Measurements from ENCODE around the gene RYR2. TPM values are rescaled to one million over a fixed set of nuclear protein-coding genes. Genes with fewer than 3 reads are reported as not detected.

Gene RYR2
- total RNA-seq, 1 experiment from 2014 or later, result 0.03 TPM

GRCh38 chr1:237237721-237238120 lies 195.7 kb downstream of the RYR2 start:
- intact Hi-C loops (cut with micrococcal nuclease; ENCODE audit: unreplicated experiment), result no loop called here
- DNase-seq (ENCODE audit: low read depth, low spot score) (no peak), ATAC-seq (no peak)
- no peaks in the 10 kb centered on the region for H3K4me1 ChIP-seq (ENCODE audit: control insufficient read depth, insufficient read depth, low read length)
- H3K9me3 ChIP-seq (ENCODE audit: control insufficient read depth, insufficient read depth, low read depth, low read length), result no peaks in the 10 kb centered on the region
- no peak overlapping the region for H3K4me3 ChIP-seq (ENCODE audit: low read depth in 2 of 2, low read length in 2 of 2)
- H3K27ac ChIP-seq (ENCODE audit: low read length), result no peak overlapping the region
- TF ChIP-seq SIN3A (IDR thresholded peaks at IDR 0.05; ENCODE audit: borderline replicate concordance, insufficient read depth, low read depth, low read length) (no peak), POLR2AphosphoS5 (IDR thresholded peaks at IDR 0.05; ENCODE audit: low read depth, low read length) (no peak), REST (IDR thresholded peaks at IDR 0.05; ENCODE audit: insufficient read depth in 1 of 2, low read depth in 2 of 2, low read length in 1 of 2) (no peak), TCF7L2 (IDR thresholded peaks at IDR 0.05; ENCODE audit: low read depth, low read length) (no peak), CTCF (IDR thresholded peaks at IDR 0.05) (no peak)
- ChIA-PET POLR2A (no interaction called here), CTCF (no interaction called here)
- no peaks in the 10 kb centered on the region for H3K27me3 ChIP-seq (ENCODE audit: control insufficient read depth, insufficient read depth, low read length)
- BruUV-seq (replicated peaks), result no TSS peak
- in situ Hi-C loops (cut with HindIII; ENCODE audit: low pct_unique_long_range_greater_than_20kb, low sequenced_read_pairs), result no loop called here
- H3K36me3 ChIP-seq (ENCODE audit: control insufficient read depth, insufficient read depth, low read length), result no peaks in the 10 kb centered on the region

GRCh38 chr1:237239248-237239647 lies 197.3 kb downstream of the RYR2 start:
- ChIA-PET CTCF (no interaction called here), POLR2A (no interaction called here)

More at GRCh38 chr1:237239248-237239647, 197.3 kb downstream of the RYR2 start:
- ATAC-seq (no peak), DNase-seq (ENCODE audit: low read depth, low spot score) (no peak)
- no TSS peak for BruUV-seq (replicated peaks)
- no peaks in the 10 kb centered on the region for H3K27me3 ChIP-seq (ENCODE audit: control insufficient read depth, insufficient read depth, low read length)
- H3K36me3 ChIP-seq (ENCODE audit: control insufficient read depth, insufficient read depth, low read length), result no peaks in the 10 kb centered on the region
- H3K4me3 ChIP-seq (ENCODE audit: low read depth in 2 of 2, low read length in 2 of 2), result no peak overlapping the region
- no peak overlapping the region for H3K27ac ChIP-seq (ENCODE audit: low read length)
- no peak for TF ChIP-seq REST (IDR thresholded peaks at IDR 0.05; ENCODE audit: insufficient read depth in 1 of 2, low read depth in 2 of 2, low read length in 1 of 2)
- no peak for TF ChIP-seq TCF7L2 (IDR thresholded peaks at IDR 0.05; ENCODE audit: low read depth, low read length)
- no peak for TF ChIP-seq CTCF (IDR thresholded peaks at IDR 0.05)
- no peak for TF ChIP-seq POLR2AphosphoS5 (IDR thresholded peaks at IDR 0.05; ENCODE audit: low read depth, low read length)
- no peak for TF ChIP-seq SIN3A (IDR thresholded peaks at IDR 0.05; ENCODE audit: borderline replicate concordance, insufficient read depth, low read depth, low read length)
- intact Hi-C loops (cut with micrococcal nuclease; ENCODE audit: unreplicated experiment) (no loop called here), in situ Hi-C loops (cut with HindIII; ENCODE audit: low pct_unique_long_range_greater_than_20kb, low sequenced_read_pairs) (no loop called here)
- H3K4me1 ChIP-seq (ENCODE audit: control insufficient read depth, insufficient read depth, low read length), result no peaks in the 10 kb centered on the region
- H3K9me3 ChIP-seq (ENCODE audit: control insufficient read depth, insufficient read depth, low read depth, low read length), result no peaks in the 10 kb centered on the region

Data from Panc1 (cell line).